Fibroblast of lung (primary cell): ENCODE results near the gene MTHFSD.

Source experiments
- EZH2 ChIP-seq: IDR thresholded peaks from 2 replicates; pipeline ENCODE4 v1.5.1; 2012; ENCODE audit warnings: low read length, control low read depth, mild to moderate bottlenecking; ENCODE audit errors: missing control alignments
- TF ChIP-seq, protein P1 (sequence below), 2 donors: IDR thresholded peaks in 1 of 2; conservative IDR thresholded peaks in 1 of 2; 1 replicate in 1 of 2; 2 replicates in 1 of 2; pipeline ENCODE4 v1.5.1; 2011 to 2012; ENCODE audit warnings: low read length in 2 of 2, control low read depth in 1 of 2, inconsistent platforms in 1 of 2, low read depth in 1 of 2, mild to moderate bottlenecking in 1 of 2

DNA sequence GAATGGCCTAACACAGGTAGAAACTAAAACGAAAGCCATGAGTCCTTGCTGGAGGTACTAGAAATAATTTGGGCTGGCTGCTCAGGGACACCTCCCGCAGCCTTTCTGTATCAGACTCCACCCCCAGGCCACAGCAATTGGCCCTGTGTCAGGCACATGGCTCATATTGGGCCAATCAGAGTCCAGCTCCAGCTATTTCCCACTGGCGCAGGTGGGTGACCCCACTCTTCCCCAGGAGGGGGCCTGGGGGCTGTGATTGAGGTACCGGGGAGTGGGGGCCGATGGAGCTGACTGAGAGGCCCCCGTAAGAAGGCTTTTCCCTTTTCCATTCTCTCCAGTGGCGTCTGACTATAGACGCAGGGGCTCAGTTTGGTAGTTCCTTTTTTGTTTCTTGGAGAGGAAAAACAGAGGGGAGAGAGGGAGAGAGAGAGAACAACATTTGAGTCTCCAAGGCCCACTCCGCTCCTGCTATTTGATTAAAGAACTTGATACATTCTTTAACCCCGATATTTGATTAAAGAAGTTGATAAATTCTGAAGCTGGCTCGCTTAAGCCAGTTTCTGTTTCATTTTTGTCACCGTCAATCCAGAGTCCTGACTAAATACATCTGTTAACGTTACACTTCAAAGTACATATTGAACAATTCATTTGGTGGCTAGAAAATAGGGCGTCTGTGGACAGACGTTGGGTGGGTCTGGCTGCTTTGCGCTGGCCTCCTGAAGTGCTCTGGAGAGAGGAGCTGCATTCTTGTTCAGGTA, 49.6 kb upstream of the MTHFSD start:
- TF ChIP-seq EZH2, result no peak
- TF ChIP-seq, protein P1, sequence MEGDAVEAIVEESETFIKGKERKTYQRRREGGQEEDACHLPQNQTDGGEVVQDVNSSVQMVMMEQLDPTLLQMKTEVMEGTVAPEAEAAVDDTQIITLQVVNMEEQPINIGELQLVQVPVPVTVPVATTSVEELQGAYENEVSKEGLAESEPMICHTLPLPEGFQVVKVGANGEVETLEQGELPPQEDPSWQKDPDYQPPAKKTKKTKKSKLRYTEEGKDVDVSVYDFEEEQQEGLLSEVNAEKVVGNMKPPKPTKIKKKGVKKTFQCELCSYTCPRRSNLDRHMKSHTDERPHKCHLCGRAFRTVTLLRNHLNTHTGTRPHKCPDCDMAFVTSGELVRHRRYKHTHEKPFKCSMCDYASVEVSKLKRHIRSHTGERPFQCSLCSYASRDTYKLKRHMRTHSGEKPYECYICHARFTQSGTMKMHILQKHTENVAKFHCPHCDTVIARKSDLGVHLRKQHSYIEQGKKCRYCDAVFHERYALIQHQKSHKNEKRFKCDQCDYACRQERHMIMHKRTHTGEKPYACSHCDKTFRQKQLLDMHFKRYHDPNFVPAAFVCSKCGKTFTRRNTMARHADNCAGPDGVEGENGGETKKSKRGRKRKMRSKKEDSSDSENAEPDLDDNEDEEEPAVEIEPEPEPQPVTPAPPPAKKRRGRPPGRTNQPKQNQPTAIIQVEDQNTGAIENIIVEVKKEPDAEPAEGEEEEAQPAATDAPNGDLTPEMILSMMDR (conservative IDR thresholded peaks at IDR 0.05 in 1 of 2, IDR thresholded peaks at IDR 0.05 in 1 of 2; ENCODE audit: low read depth in 1 of 2, low read length in 2 of 2), result no peak
